Activated CD8-positive, alpha-beta memory T cell treated with anti-CD3 and anti-CD28 coated beads, Interleukin-2, amount 50 U/mL, for 24 hours (primary cell): ENCODE data around the gene PTPN23.

Experiments
- DNase-seq: peaks from one replicate; pipeline ENCODE4 v3.0.0-alpha.2; 2020; ENCODE audit errors: extremely low read depth

PTPN23 gene

GRCh38 chr3:47419083-47420043 lies 38.5 kb downstream of the PTPN23 start:
- no peak for DNase-seq

- DNase-seq = no peak
Observed at GRCh38 chr3:47420044-47420430, 39.2 kb downstream of the PTPN23 start.

- DNase-seq = peak; percentile 79
Observed at GRCh38 chr3:47420511-47421484, 40.0 kb downstream of the PTPN23 start.

- DNase-seq = no peak
Observed at GRCh38 chr3:47421741-47422649, 41.2 kb downstream of the PTPN23 start.

- no peak for DNase-seq
Observed at GRCh38 chr3:47422743-47423142, 41.9 kb downstream of the PTPN23 start.

- DNase-seq = no peak
Observed at GRCh38 chr3:47423548-47424145, 42.8 kb downstream of the PTPN23 start.

- DNase-seq = no peak
Observed at GRCh38 chr3:47424434-47425382, 43.9 kb downstream of the PTPN23 start.

- no peak for DNase-seq
Observed at GRCh38 chr3:47425383-47425778, 44.6 kb downstream of the PTPN23 start.

GRCh38 chr3:47425959-47426358 lies 45.1 kb downstream of the PTPN23 start:
- no peak for DNase-seq

- DNase-seq = no peak
Observed at GRCh38 chr3:47427866-47428265, 47.0 kb downstream of the PTPN23 start.

- DNase-seq = no peak
Observed at GRCh38 chr3:47428662-47429061, 47.8 kb downstream of the PTPN23 start.

- DNase-seq = no peak
Observed at GRCh38 chr3:47429476-47430270, 48.9 kb downstream of the PTPN23 start.

GRCh38 chr3:47430606-47431005 lies 49.8 kb downstream of the PTPN23 start:
- no peak for DNase-seq

- DNase-seq = no peak
Observed at GRCh38 chr3:47431225-47431624, 50.4 kb downstream of the PTPN23 start.

- DNase-seq = no peak
Observed at GRCh38 chr3:47432673-47433072, 51.9 kb downstream of the PTPN23 start.

- no peak for DNase-seq
Observed at GRCh38 chr3:47433796-47434195, 53.0 kb downstream of the PTPN23 start.

- no peak for DNase-seq
Observed at GRCh38 chr3:47434849-47435248, 54.0 kb downstream of the PTPN23 start.

- no peak for DNase-seq
Observed at GRCh38 chr3:47436180-47436579, 55.4 kb downstream of the PTPN23 start.

- DNase-seq = no peak
Observed at GRCh38 chr3:47440131-47440530, 59.3 kb downstream of the PTPN23 start.
